K562 (cell line): ENCODE measurements around the gene LMAN2L. TPM values are rescaled to one million over a fixed set of nuclear protein-coding genes. Genes with fewer than 3 reads are reported as not detected.
A peak's percentile ranks its signal among the peaks of the same experiment; 100 is the strongest.

Source experiments
- ATAC-seq: fragments of 200-7000 bp; cut with Tn5 transposase; 3 replicates; pipeline ENCODE4 v1.9.1; 2020; ENCODE audit warnings: moderate library complexity
- BruUV-seq: library from RNA; stranded (reverse); fragments of 400-500 nt; replicated peaks from 2 replicates; lab custom pipeline; 2021; lab: Mats Ljungman, UMichigan
- CTCF ChIA-PET: fragments of 300-600 bp; formaldehyde crosslinking; extraction: SDS; loops from one replicate; lab custom pipeline; 2021; ENCODE audit warnings: low intra/inter-chr PET ratio; lab: Yijun Ruan, JAX
- POLR2A ChIA-PET: fragments of 300-600, 350-650 bp; sonication (Branson Sonifier 250); formaldehyde crosslinking; extraction: SDS; loops from one replicate; lab custom pipeline; 2021; ENCODE audit warnings: antibody characterized with exemption, inconsistent platforms; lab: Yijun Ruan, JAX
- DNase-seq, 4 experiments: peaks; one replicate each; pipeline versions ENCODE4 v3.0.0 to v3.0.0-alpha.2; 2011 to 2018; ENCODE audit warnings: low spot score in 3 of 4, mixed read lengths in 3 of 4; ENCODE audit errors: extremely low read depth in 1 of 4
- FAIRE-seq: peaks from 2 replicates; lab custom pipeline; 2011; peaks lifted over from hg19 to GRCh38; lab: Jason Lieb, UNC
- H2AFZ ChIP-seq: 2 replicates; pipeline ENCODE4 v1.6.0; 2011; ENCODE audit warnings: low read depth, low read length, control low read depth, inconsistent platforms
- H3K27ac ChIP-seq: fragments of 200-600 bp; 3 replicates; pipeline ENCODE4 v1.8.0; 2011; ENCODE audit warnings: low read depth, mild to moderate bottlenecking, control low read depth, inconsistent platforms, low read length, moderate library complexity, mixed read lengths; ENCODE audit errors: extremely low read depth
- H3K27me3 ChIP-seq, 2 experiments: fragments of 300-600 bp in 1 of 2; 2 replicates in 1 of 2; 3 replicates in 1 of 2; pipeline versions ENCODE4 v1.6.0 to v1.8.0; 2011; ENCODE audit warnings: inconsistent platforms in 2 of 2, low read length in 2 of 2, mild to moderate bottlenecking in 1 of 2, mixed read lengths in 1 of 2, moderate library complexity in 1 of 2; ENCODE audit not compliant: control insufficient read depth in 2 of 2, insufficient read depth in 2 of 2
- H3K36me3 ChIP-seq: fragments of 300-600 bp; 3 replicates; pipeline ENCODE4 v1.8.0; 2011; ENCODE audit warnings: mild to moderate bottlenecking, low read length, inconsistent platforms; ENCODE audit not compliant: control insufficient read depth, insufficient read depth
- H3K4me1 ChIP-seq, 2 experiments: fragments of 200-600 bp in 1 of 2; replicated peaks in 1 of 2; 2 replicates in 1 of 2; 3 replicates in 1 of 2; pipeline versions ENCODE4 v1.5.1 to v1.8.0; 2011; ENCODE audit warnings: inconsistent platforms in 2 of 2, low read length in 2 of 2, mild to moderate bottlenecking in 1 of 2, mixed read lengths in 1 of 2, moderate library complexity in 1 of 2; ENCODE audit not compliant: control insufficient read depth in 2 of 2, insufficient read depth in 2 of 2
- H3K4me2 ChIP-seq: 2 replicates; pipeline ENCODE4 v1.6.1; 2011; ENCODE audit warnings: low read length, control low read depth, inconsistent platforms, mixed read lengths; ENCODE audit not compliant: insufficient read depth
- H3K4me3 ChIP-seq: fragments of 200-600 bp; sonication (generic), shearing (Covaris generic); 2 replicates; pipeline ENCODE4 v1.5.1; 2016; ENCODE audit warnings: control low read depth, inconsistent platforms
- H3K79me2 ChIP-seq: fragments of 200-600 bp; 3 replicates; pipeline ENCODE4 v1.8.0; 2011; ENCODE audit warnings: low read length, inconsistent platforms; ENCODE audit not compliant: control insufficient read depth, insufficient read depth
- H3K9ac ChIP-seq, 2 experiments: 2 replicates each; pipeline versions ENCODE4 v1.6.0 to v1.6.1; 2011; ENCODE audit warnings: low read depth in 2 of 2, low read length in 2 of 2, control low read depth in 1 of 2, inconsistent platforms in 1 of 2, mild to moderate bottlenecking in 1 of 2, mixed read lengths in 1 of 2; ENCODE audit not compliant: insufficient read depth in 1 of 2
- H3K9me1 ChIP-seq: one replicate; pipeline ENCODE4 v1.6.0; 2011; ENCODE audit warnings: inconsistent platforms, mild to moderate bottlenecking, low read length, moderate library complexity; ENCODE audit not compliant: control insufficient read depth, insufficient read depth
- H3K9me3 ChIP-seq: replicated peaks from 2 replicates; pipeline ENCODE4 v1.5.1; 2011; ENCODE audit warnings: low read depth, low read length, inconsistent platforms; ENCODE audit not compliant: control insufficient read depth, insufficient read depth
- H4K20me1 ChIP-seq: replicated peaks from 2 replicates; pipeline ENCODE4 v1.6.1; 2011; ENCODE audit warnings: low read length, inconsistent platforms, mixed read lengths; ENCODE audit not compliant: control insufficient read depth, insufficient read depth
- CTCF ChIP-seq, 3 experiments: IDR thresholded peaks in 2 of 3; conservative IDR thresholded peaks in 1 of 3; 2 replicates each; pipeline ENCODE4 v1.5.1; 2011 to 2012; ENCODE audit warnings: low read length in 3 of 3, mild to moderate bottlenecking in 3 of 3, control low read depth in 2 of 3, improper control_type of control experiment in 1 of 3, inconsistent platforms in 1 of 3, low read depth in 1 of 3, mixed read lengths in 1 of 3, moderate library complexity in 1 of 3; ENCODE audit not compliant: insufficient read depth in 2 of 3
- ELF4 ChIP-seq: fragments of 450-650 bp; formaldehyde crosslinking; IDR thresholded peaks from 2 replicates; pipeline ENCODE4 v1.4.0; 2022; ENCODE audit warnings: missing genetic modification characterization
- MAFG ChIP-seq: fragments of 450-650 bp; conservative IDR thresholded peaks from 2 replicates; pipeline ENCODE4 v1.6.1; 2016; ENCODE audit warnings: missing genetic modification characterization, missing compliant biosample characterization
- MCM3 ChIP-seq: fragments of 450-650 bp; IDR thresholded peaks from 2 replicates; pipeline ENCODE4 v1.6.1; 2016
- NFIC ChIP-seq: fragments of 450-650 bp; IDR thresholded peaks from 2 replicates; pipeline ENCODE4 v1.6.1; 2017; ENCODE audit warnings: mild to moderate bottlenecking, inconsistent platforms
- RHOXF2B ChIP-seq: fragments of 250-450 bp; sonication (Bioruptor Pico); conservative IDR thresholded peaks from 2 replicates; pipeline ENCODE4 v1.5.1; 2021
- STAG1 ChIP-seq: sonication (generic); formaldehyde crosslinking; IDR thresholded peaks from 2 replicates; pipeline ENCODE4 v1.5.0; 2020; ENCODE audit warnings: missing genetic modification reagents, borderline replicate concordance
- ZNF717 ChIP-seq: fragments of 250-450 bp; sonication (Bioruptor Pico); IDR thresholded peaks from 2 replicates; pipeline ENCODE4 v1.5.0; 2021
- WGBS: fragments of 100-300 bp; shearing (Covaris generic); methylation state at CpG from one replicate; pipeline ENCODE4 v1.1.6; 2016; ENCODE audit warnings: low coverage, mixed read lengths; ENCODE audit not compliant: insufficient coverage; ENCODE audit errors: missing lambda C conversion rate; 5-methylcytosine and 5-hydroxymethylcytosine counted together
- in situ Hi-C: fragments of 300-500 bp; cut with MboI; formaldehyde crosslinking; loops from 4 replicates; pipeline ENCODE4 v1.15.0; 2018; ENCODE audit warnings: inconsistent platforms, mixed read lengths
- intact Hi-C: fragments of 100-400 bp; cut with micrococcal nuclease; formaldehyde crosslinking; loops from 2 replicates; pipeline ENCODE4 v1.14.2; 2022
- polyA plus RNA-seq, 8 experiments: library from polyadenylated mRNA; depleted of rRNA in 4 of 8; stranded (reverse) in 5 of 8; unstranded in 3 of 8; fragments of >200 nt; fragmentation: Nextera tagmentation in 2 of 8; fragmentation: Illumina TruSeq in 1 of 8; extraction: Ambion mirVana in 2 of 8; extraction: Trizol in 1 of 8; gene quantifications; 2 replicates each; pipeline versions ENCODE4 v1.2.1 to v1.2.3, GENCODE V29; 2011 to 2014; ENCODE audit warnings: inconsistent platforms in 1 of 8, missing spikeins in 1 of 8
- total RNA-seq, 7 experiments: library from RNA; depleted of rRNA in 6 of 7; stranded (reverse); fragments of >200 nt in 6 of 7; fragmentation: Illumina TruSeq in 2 of 7; extraction: Trizol in 2 of 7; gene quantifications; 2 replicates each; pipeline versions ENCODE4 v1.2.1 to v1.2.3, GENCODE V29; 2011 to 2021; ENCODE audit warnings: low replicate concordance in 1 of 7
- TF ChIP-seq, protein P1 (sequence below): fragments of 450-650 bp; IDR thresholded peaks from 2 replicates; pipeline ENCODE4 v1.6.1; 2018; ENCODE audit warnings: mild to moderate bottlenecking, low read depth; ENCODE audit not compliant: partially characterized antibody

The LMAN2L gene
- total and polyA plus RNA-seq, 9 of the 15 experiments (the other 6 are each of a cell fraction or from before 2014, with no cell fraction given), result 7.2 to 37.7 (median 12.5) TPM

- CTCF ChIA-PET, result no interaction called here
- 0 out of 2 replicates have a peak, but pooled peaks cover 3% of the 10 kb centered on the region for H4K20me1 ChIP-seq
- H2AFZ ChIP-seq, result no peak overlapping the region
- H3K27ac ChIP-seq, result no peak overlapping the region
- H3K4me2 ChIP-seq, result no peak overlapping the region
- peaks cover 0 to 19% of the 10 kb centered on the region in 2 experiments; a peak in 3 of 5 replicates for H3K4me1 ChIP-seq
- H3K9me1 ChIP-seq, result peaks cover 5% of the 10 kb centered on the region
- POLR2A ChIA-PET, result interaction anchor here (0.7 kb wide), 1 partner anchor 13 kb away, joined by 3 read pairs; no protein-coding TSS in a partner anchor
- no peaks in the 10 kb centered on the region for H3K79me2 ChIP-seq
- no peaks in the 10 kb centered on the region for H3K9me3 ChIP-seq
- FAIRE-seq, result no peak
- H3K27me3 ChIP-seq, result peaks cover 0 to 13% of the 10 kb centered on the region in 2 experiments; a peak in 1 of 5 replicates
- DNase-seq, result peak; percentile 22 to 39 (median 32)
- H3K4me3 ChIP-seq, result no peak overlapping the region
- in situ Hi-C loops, result no loop called here
- no peak for TF ChIP-seq STAG1 (CRISPR knock-in tag)
- TF ChIP-seq NFIC, result peak; percentile 76
- TF ChIP-seq MCM3, result no peak
- TF ChIP-seq, protein P1, sequence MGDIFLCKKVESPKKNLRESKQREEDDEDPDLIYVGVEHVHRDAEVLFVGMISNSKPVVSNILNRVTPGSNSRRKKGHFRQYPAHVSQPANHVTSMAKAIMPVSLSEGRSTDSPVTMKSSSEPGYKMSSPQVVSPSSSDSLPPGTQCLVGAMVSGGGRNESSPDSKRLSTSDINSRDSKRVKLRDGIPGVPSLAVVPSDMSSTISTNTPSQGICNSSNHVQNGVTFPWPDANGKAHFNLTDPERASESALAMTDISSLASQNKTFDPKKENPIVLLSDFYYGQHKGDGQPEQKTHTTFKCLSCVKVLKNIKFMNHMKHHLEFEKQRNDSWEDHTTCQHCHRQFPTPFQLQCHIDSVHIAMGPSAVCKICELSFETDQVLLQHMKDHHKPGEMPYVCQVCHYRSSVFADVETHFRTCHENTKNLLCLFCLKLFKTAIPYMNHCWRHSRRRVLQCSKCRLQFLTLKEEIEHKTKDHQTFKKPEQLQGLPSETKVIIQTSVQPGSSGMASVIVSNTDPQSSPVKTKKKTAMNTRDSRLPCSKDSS, result no peak
- no peak for TF ChIP-seq MAFG (tag)
- no peak for TF ChIP-seq RHOXF2B (CRISPR knock-in tag)
- TF ChIP-seq ELF4 (CRISPR knock-in tag), result no peak
- no peak for TF ChIP-seq ZNF717 (CRISPR knock-in tag)
- peak; percentile 24 to 34 (median 24); a peak in 2 of 6 replicates for TF ChIP-seq CTCF (IDR thresholded peaks at IDR 0.05 in 2 of 3, conservative IDR thresholded peaks at IDR 0.05 in 1 of 3; ENCODE audit: insufficient read depth in 2 of 3, low read depth in 1 of 3, low read length in 3 of 3)
- no TSS peak for BruUV-seq
- H3K36me3 ChIP-seq, result no peaks in the 10 kb centered on the region
- peak; percentile 68 for ATAC-seq
- intact Hi-C loops, result no loop called here
- H3K9ac ChIP-seq, result peak overlapping the region in 1 of 2 experiments; percentile 19; a peak in 2 of 4 replicates
- 47% methylated on average over 15 of the region's 15 CpGs for WGBS
These were observed 44.3 kb downstream of the LMAN2L start for GRCh38 chr2:96695602-96696001.
